Measurements from ENCODE around the gene MYH11. TPM values are rescaled to one million over a fixed set of nuclear protein-coding genes. Genes with fewer than 3 reads are reported as not detected.
"Not testable (repeated sequence)": the region's sequence is repeated elsewhere in the genome, so short reads cannot be mapped to it uniquely, and the experiment has no call there.

MYH11 gene
- total RNA-seq, 1 donor from 2014 or later, result 102 TPM

- Histone ChIP-seq H3K4me3 (no peak overlapping the region), H3K36me3 (no peaks in the 10 kb centered on the region), H3K4me1 (peaks cover 15% of the 10 kb centered on the region), H3K27ac (no peak overlapping the region), H3K9me3 (peaks cover 13% of the 10 kb centered on the region), H3K27me3 (ENCODE audit: low read depth) (no peaks in the 10 kb centered on the region)
- DNase-seq (no peak), ATAC-seq (no peak)
- no peak for TF ChIP-seq CTCF (IDR thresholded peaks at IDR 0.05)
- intact Hi-C loops (cut with DNase I), result no loop called here
Observed at GRCh38 chr16:15816228-15816627, 40.6 kb downstream of the MYH11 start.

- H3K27ac ChIP-seq; intact Hi-C loops (cut with DNase I); H3K36me3 ChIP-seq; DNase-seq; ATAC-seq; H3K27me3 ChIP-seq (ENCODE audit: low read depth); H3K4me3 ChIP-seq: not testable (repeated sequence)
- Histone ChIP-seq H3K9me3 (peaks cover 13% of the 10 kb centered on the region), H3K4me1 (peaks cover 17% of the 10 kb centered on the region)
Observed at GRCh38 chr16:15812401-15812750, 44.5 kb downstream of the MYH11 start.

GRCh38 chr16:15811481-15812400, 45.1 kb downstream of the MYH11 start:
- TF ChIP-seq CTCF (IDR thresholded peaks at IDR 0.05), result no peak
- Histone ChIP-seq H3K36me3 (no peaks in the 10 kb centered on the region), H3K27ac (no peak overlapping the region), H3K4me3 (no peak overlapping the region), H3K27me3 (ENCODE audit: low read depth) (no peaks in the 10 kb centered on the region), H3K9me3 (peaks cover 13% of the 10 kb centered on the region), H3K4me1 (peaks cover 17% of the 10 kb centered on the region)
- no peak for DNase-seq
- peak; percentile 85 to 87 for ATAC-seq
- intact Hi-C loops (cut with DNase I), result no loop called here

- Histone ChIP-seq H3K9me3 (peaks cover 5% of the 10 kb centered on the region), H3K27me3 (ENCODE audit: low read depth) (no peaks in the 10 kb centered on the region), H3K4me3 (no peak overlapping the region), H3K27ac (no peak overlapping the region), H3K4me1 (peaks cover 17% of the 10 kb centered on the region), H3K36me3 (no peaks in the 10 kb centered on the region)
- intact Hi-C loops (cut with DNase I), result no loop called here
- no peak for TF ChIP-seq CTCF (IDR thresholded peaks at IDR 0.05)
- ATAC-seq (no peak), DNase-seq (no peak)
Observed at GRCh38 chr16:15810949-15811348, 45.9 kb downstream of the MYH11 start.

- Histone ChIP-seq H3K9me3 (no peaks in the 10 kb centered on the region), H3K4me3 (no peak overlapping the region), H3K27me3 (ENCODE audit: low read depth) (no peaks in the 10 kb centered on the region), H3K36me3 (no peaks in the 10 kb centered on the region), H3K27ac (no peak overlapping the region), H3K4me1 (peaks cover 17% of the 10 kb centered on the region)
- DNase-seq (no peak), ATAC-seq (peak in 1 of 2 donors; percentile 23)
- intact Hi-C loops (cut with DNase I), result no loop called here
- TF ChIP-seq CTCF (IDR thresholded peaks at IDR 0.05), result no peak
Observed at GRCh38 chr16:15810411-15810810, 46.4 kb downstream of the MYH11 start.

GRCh38 chr16:15809297-15809696, 47.5 kb downstream of the MYH11 start:
- H3K27ac ChIP-seq; ATAC-seq; H3K9me3 ChIP-seq; H3K27me3 ChIP-seq (ENCODE audit: low read depth); H3K4me3 ChIP-seq; intact Hi-C loops (cut with DNase I); DNase-seq; H3K36me3 ChIP-seq: not testable (repeated sequence)
- peaks cover 17% of the 10 kb centered on the region for H3K4me1 ChIP-seq
